Measurements from ENCODE around the gene ZSCAN10.

DNA sequence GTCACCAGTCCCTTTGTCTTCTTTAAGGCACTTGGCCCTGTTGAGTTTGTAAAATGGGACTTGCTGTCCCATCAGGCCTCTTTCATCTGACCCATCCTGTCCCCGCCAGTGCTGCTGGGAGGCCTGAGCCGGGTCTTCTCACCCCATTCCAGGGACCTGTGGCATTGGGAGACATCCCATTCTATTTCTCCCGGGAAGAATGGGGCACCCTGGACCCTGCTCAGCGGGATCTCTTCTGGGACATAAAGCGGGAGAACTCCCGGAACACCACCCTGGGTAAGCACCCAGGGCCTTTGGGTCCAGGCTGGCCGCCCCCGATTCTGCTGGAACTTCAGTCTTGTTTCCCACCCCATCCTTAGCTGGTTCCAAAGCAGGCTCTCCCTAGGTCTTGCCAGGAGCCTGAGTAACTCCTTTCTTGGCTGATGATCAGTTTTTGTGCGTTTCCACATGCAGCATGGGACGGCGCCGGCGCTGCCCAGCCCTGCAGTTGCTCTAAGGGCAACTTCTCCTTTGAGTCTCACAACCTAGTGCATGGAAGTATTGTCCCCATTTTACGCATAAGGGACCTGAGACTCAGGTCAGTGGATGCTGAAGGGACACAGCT lies 39.8 kb upstream of the ZSCAN10 start:
- TF ChIP-seq CTCF (IDR thresholded peaks at IDR 0.05) (no peak), POLR2A (IDR thresholded peaks at IDR 0.05) (no peak)

All from thyroid gland (tissue), 4 donors.